OCI-LY3 (cell line): ENCODE results near the gene LMCD1.

Source experiments
- EZH2phosphoT487 ChIP-seq: fragments of 200-600 bp; shearing (Covaris generic); IDR thresholded peaks from 2 replicates; pipeline ENCODE4 v1.6.1; 2018; ENCODE audit warnings: antibody characterized with exemption, mixed run types, low read depth
- TF ChIP-seq, protein P1 (sequence below): fragments of 200-600, 300-600 bp; sonication (generic); IDR thresholded peaks from 2 replicates; pipeline ENCODE4 v1.5.1; 2014; ENCODE audit warnings: antibody characterized with exemption, low read length, low read depth

DNA sequence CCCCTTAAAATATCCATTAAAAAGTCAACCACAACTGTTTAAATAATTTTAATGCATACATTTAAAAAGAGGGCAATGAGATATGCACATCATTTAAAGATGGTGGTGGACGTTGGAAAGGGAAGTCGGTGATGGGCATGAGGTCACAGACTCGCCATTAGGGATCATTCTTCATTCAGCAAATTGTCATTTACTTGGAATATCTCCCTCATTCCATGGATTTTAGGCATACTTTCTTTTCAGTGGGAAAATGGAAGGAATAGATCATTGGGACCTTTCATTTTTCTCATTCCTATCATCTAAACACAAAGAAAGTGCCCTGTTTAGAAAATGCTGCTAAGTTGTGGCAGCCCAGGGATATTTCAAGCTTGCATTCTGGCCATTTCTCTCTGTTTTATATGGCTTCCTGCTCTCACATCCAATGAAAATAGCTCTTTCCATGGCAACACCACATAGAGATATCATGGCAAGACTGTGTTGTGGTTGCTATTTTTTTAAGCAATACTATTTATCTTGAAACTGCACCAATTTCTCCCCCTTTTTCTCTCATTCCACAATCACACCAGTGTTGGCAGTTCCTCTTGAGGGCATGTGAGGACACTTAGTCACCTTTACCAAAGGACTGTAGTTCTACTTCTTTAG lies 40.7 kb upstream of the LMCD1 start:
- TF ChIP-seq, protein P1, sequence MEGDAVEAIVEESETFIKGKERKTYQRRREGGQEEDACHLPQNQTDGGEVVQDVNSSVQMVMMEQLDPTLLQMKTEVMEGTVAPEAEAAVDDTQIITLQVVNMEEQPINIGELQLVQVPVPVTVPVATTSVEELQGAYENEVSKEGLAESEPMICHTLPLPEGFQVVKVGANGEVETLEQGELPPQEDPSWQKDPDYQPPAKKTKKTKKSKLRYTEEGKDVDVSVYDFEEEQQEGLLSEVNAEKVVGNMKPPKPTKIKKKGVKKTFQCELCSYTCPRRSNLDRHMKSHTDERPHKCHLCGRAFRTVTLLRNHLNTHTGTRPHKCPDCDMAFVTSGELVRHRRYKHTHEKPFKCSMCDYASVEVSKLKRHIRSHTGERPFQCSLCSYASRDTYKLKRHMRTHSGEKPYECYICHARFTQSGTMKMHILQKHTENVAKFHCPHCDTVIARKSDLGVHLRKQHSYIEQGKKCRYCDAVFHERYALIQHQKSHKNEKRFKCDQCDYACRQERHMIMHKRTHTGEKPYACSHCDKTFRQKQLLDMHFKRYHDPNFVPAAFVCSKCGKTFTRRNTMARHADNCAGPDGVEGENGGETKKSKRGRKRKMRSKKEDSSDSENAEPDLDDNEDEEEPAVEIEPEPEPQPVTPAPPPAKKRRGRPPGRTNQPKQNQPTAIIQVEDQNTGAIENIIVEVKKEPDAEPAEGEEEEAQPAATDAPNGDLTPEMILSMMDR: no peak
- no peak for TF ChIP-seq EZH2phosphoT487
